Mononuclear cell (primary cell): ENCODE measurements around the gene GPR132. TPM values are rescaled to one million over a fixed set of nuclear protein-coding genes. Genes with fewer than 3 reads are reported as not detected.
"Not testable (repeated sequence)": the region's sequence is repeated elsewhere in the genome, so short reads cannot be mapped to it uniquely, and the experiment has no call there.

ENCODE experiments used
- H3K27me3 ChIP-seq: 2 replicates; pipeline ENCODE4 v1.6.0; 2011; ENCODE audit warnings: low read length, control low read depth; ENCODE audit not compliant: insufficient read depth
- H3K4me1 ChIP-seq: 2 replicates; pipeline ENCODE4 v1.5.1; 2011; ENCODE audit warnings: mild to moderate bottlenecking, low read length, control low read depth; ENCODE audit not compliant: insufficient read depth
- H3K4me3 ChIP-seq: 2 replicates; pipeline ENCODE4 v1.5.1; 2011; ENCODE audit warnings: mild to moderate bottlenecking, low read length, moderate library complexity
- H3K9me3 ChIP-seq: 2 replicates; pipeline ENCODE4 v1.5.1; 2011; ENCODE audit warnings: low read depth, mild to moderate bottlenecking, control low read depth, low read length
- total RNA-seq: library from RNA; depleted of rRNA; stranded (reverse); fragments of >200 nt; gene quantifications from one replicate; pipeline ENCODE4 v1.2.3, GENCODE V29; 2012

Gene GPR132
- total RNA-seq, 1 donor, result 98.0 TPM

DNA sequence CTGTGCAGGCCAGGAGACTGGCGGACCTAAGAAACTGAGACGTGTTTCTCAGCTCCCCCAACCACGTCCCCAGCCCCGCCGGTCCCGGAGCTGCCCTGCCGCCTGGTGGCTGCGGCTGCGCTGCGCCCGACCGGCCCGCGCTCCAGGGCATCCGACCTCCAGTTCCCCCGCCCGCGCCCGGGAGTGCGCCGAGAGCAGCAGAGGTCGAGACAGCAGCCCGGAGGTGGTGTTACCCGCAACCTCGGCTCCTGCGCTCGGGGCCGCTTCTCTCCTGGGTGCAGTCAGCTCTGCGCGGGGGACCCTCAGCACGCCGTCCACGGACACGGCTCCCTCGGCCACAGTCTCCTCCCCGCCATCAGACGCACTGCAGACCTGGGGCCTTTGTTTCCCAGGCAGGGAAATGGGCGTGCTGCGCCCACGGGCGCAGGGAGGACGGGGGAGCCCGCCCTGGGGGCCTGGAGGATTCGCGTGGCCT lies 21.6 kb upstream of the GPR132 start:
- H3K4me1 ChIP-seq, result peaks cover 25% of the 10 kb centered on the region
- H3K4me3 ChIP-seq, result peak overlapping the region; percentile 43
- H3K27me3 ChIP-seq, result peaks cover 9% of the 10 kb centered on the region
- no peaks in the 10 kb centered on the region for H3K9me3 ChIP-seq

DNA sequence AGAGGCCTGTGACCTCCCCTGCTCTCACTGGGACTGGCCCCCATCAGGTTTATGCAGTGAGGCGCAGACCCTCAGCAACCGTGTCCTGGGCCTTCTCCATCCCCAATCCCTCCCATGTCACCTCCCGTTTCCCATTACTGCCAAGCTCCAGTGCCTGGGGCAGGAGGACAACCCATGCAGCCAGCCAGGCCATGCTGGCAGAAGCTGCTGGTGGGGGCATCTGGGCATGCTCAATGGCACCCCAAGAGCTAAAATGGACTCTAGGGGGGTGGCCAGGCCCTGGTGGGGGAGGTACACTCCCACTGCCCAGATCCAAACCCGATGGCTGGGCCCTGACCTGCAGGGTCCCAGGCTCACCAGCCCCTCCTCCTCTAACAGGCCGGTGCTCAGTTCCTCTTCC lies 20.5 kb upstream of the GPR132 start:
- H3K27me3 ChIP-seq, result peaks cover 9% of the 10 kb centered on the region
- H3K4me3 ChIP-seq, result no peak overlapping the region
- H3K9me3 ChIP-seq, result no peaks in the 10 kb centered on the region
- peaks cover 25% of the 10 kb centered on the region for H3K4me1 ChIP-seq

- H3K4me1 ChIP-seq, result peaks cover 25% of the 10 kb centered on the region
These were observed 19.7 kb upstream of the GPR132 start for GRCh38 chr14:105084741-105085571.

DNA sequence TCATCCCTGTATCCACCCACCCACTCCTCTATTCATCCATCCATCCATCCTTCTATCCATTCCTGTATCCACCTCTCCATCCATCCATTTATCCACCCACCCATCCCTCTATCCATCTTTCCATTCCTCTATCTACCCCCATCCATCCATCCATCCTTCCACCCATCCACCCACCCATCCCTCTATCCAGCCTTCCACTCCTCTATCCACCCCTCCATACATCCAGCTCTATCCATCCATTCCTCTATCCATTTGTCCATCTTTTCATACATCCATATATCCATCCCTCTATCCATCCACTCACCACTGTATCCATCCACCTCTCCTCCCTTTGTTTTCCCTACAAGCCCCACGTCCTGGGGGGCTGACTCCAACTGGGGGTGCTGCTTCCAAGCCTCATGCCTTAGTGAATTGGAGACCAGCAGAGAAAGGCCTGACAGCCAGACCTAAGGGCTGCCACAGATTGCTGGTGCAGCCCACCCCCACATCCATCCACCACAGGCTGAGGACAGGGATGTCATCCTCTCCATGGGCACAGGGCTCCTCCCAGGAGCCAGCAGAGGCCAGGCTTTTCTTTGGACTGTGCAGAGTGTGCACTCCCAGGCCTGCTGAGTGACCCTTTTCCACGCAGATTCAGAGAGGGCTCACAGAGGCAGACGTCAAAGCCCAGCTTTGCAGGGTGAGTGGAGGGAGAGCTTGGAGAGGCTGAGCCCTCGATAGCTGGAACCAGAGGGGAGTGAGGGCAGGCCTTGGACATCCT lies 18.9 kb upstream of the GPR132 start:
- Histone ChIP-seq H3K27me3 (peaks cover 9% of the 10 kb centered on the region), H3K9me3 (no peaks in the 10 kb centered on the region), H3K4me1 (peaks cover 25% of the 10 kb centered on the region), H3K4me3 (no peak overlapping the region)

More at GRCh38 chr14:105084741-105085571, 19.7 kb upstream of the GPR132 start:
- Histone ChIP-seq H3K9me3 (no peaks in the 10 kb centered on the region), H3K27me3 (peaks cover 9% of the 10 kb centered on the region), H3K4me3 (no peak overlapping the region)

DNA sequence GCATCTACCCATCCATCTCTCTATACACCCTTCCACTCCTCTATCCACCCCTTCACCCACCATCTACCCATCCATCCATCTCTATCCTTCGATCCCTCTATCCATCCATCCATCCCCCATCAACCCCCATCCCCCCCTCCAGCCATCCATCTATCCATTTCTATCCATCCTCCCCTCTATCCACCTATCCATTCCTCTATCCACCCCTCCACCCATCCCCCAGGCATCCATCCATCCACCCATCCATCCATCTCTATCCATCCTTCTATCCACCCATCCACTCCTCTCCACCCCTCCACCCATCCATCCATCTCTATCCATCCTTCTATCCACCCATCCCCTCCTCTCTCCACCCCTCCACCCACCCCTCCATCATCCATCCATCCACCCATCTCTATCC lies 17.5 kb upstream of the GPR132 start:
- no peaks in the 10 kb centered on the region for H3K9me3 ChIP-seq
- no peak overlapping the region for H3K4me3 ChIP-seq
- peaks cover under 1% of the 10 kb centered on the region for H3K27me3 ChIP-seq

DNA sequence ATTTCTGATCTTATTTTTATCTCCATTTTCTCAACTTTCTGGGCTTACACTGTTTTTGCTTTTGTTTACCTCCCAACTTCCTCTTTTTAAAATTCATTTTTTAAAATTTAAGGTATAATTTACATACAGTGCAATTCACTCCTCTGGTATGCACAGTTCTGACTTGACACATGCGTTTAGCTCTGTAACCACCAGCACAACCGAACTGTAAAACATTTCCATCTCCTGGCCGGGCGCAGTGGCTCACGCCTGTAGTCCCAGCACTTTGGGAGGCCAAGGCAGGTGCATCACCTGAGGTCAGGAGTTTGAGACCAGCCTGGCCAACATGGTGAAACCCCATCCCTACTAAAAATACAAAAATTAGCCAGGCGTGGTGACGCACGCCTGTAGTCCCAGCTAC lies 16.2 kb upstream of the GPR132 start:
- H3K4me1 ChIP-seq, result peaks cover 23% of the 10 kb centered on the region
- not testable (repeated sequence) for H3K4me3 ChIP-seq, H3K27me3 ChIP-seq, H3K9me3 ChIP-seq

More for the DNA sequence above, 17.5 kb upstream of the GPR132 start:
- H3K4me1 ChIP-seq, result peaks cover 23% of the 10 kb centered on the region

GRCh38 chr14:105080161-105080560 lies 14.9 kb upstream of the GPR132 start:
- Histone ChIP-seq H3K27me3 (no peaks in the 10 kb centered on the region), H3K4me1 (peaks cover 25% of the 10 kb centered on the region), H3K9me3 (no peaks in the 10 kb centered on the region), H3K4me3 (no peak overlapping the region)

DNA sequence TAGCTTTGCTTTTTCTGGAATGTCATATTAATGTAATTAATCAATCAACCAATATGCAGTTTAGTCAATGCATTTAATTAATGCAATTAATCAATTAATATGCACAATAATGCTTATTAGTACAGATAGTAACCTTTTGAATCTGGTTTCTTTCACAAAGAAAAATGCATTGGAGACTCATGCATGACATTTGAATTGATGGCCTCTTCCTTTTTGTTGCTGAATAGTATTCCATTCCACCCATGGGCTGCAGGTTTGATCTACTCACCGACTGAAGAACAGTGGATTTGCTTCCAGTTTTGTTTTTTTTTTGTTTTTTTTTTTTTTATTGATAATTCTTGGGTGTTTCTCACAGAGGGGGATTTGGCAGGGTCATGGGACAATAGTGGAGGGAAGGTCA lies 13.1 kb upstream of the GPR132 start:
- no peak overlapping the region for H3K4me3 ChIP-seq
- peaks cover 30% of the 10 kb centered on the region for H3K4me1 ChIP-seq
- no peaks in the 10 kb centered on the region for H3K9me3 ChIP-seq
- H3K27me3 ChIP-seq, result no peaks in the 10 kb centered on the region

- peaks cover 30% of the 10 kb centered on the region for H3K4me1 ChIP-seq
- no peaks in the 10 kb centered on the region for H3K9me3 ChIP-seq
- no peak overlapping the region for H3K4me3 ChIP-seq
- no peaks in the 10 kb centered on the region for H3K27me3 ChIP-seq
These were observed 12.4 kb upstream of the GPR132 start for GRCh38 chr14:105077649-105077995.

- Histone ChIP-seq H3K27me3 (no peaks in the 10 kb centered on the region), H3K4me1 (peaks cover 30% of the 10 kb centered on the region), H3K9me3 (no peaks in the 10 kb centered on the region), H3K4me3 (no peak overlapping the region)
These were observed 11.8 kb upstream of the GPR132 start for GRCh38 chr14:105076805-105077648.

GRCh38 chr14:105076296-105076804 lies 11.1 kb upstream of the GPR132 start:
- Histone ChIP-seq H3K9me3 (no peaks in the 10 kb centered on the region), H3K4me1 (peaks cover 33% of the 10 kb centered on the region), H3K27me3 (no peaks in the 10 kb centered on the region), H3K4me3 (no peak overlapping the region)

- Histone ChIP-seq H3K4me3 (no peak overlapping the region), H3K27me3 (no peaks in the 10 kb centered on the region), H3K9me3 (no peaks in the 10 kb centered on the region), H3K4me1 (peaks cover 41% of the 10 kb centered on the region)
These were observed 10.4 kb upstream of the GPR132 start for GRCh38 chr14:105075379-105076295.

DNA sequence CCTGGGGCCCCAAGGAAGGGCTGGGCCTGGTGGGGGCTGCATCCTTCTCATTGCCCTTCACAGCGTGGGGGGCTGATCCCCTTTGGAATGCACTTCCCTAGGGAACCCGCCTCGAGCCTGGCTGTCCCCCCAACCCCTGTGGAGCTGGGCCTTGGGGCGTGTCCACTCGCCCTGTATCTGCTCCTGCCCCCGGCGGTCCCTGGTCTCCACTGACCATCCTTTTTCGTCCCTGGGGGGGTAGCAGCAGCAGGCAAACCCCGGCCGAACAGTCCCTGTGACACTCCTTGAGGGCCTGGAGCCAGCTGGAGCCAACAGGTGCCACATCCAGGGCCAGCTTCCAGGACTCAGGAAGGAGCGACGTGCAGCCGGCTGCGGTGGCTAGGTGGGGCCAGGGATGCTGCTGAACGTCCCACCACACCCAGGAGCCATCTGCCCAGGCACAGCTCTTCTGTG lies 9.4 kb upstream of the GPR132 start:
- H3K4me3 ChIP-seq, result no peak overlapping the region
- no peaks in the 10 kb centered on the region for H3K9me3 ChIP-seq
- no peaks in the 10 kb centered on the region for H3K27me3 ChIP-seq
- peaks cover 51% of the 10 kb centered on the region for H3K4me1 ChIP-seq
